GM21619 (cell line): ENCODE results near the gene BMP8A.
"Not testable (repeated sequence)": the region's sequence is repeated elsewhere in the genome, so short reads cannot be mapped to it uniquely, and the experiment has no call there.

Experiments used
- ATAC-seq: cut with Tn5 transposase; IDR thresholded peaks from one replicate; pipeline ENCODE4 v1.9.1; 2021; ENCODE audit not compliant: unreplicated experiment

BMP8A gene

DNA sequence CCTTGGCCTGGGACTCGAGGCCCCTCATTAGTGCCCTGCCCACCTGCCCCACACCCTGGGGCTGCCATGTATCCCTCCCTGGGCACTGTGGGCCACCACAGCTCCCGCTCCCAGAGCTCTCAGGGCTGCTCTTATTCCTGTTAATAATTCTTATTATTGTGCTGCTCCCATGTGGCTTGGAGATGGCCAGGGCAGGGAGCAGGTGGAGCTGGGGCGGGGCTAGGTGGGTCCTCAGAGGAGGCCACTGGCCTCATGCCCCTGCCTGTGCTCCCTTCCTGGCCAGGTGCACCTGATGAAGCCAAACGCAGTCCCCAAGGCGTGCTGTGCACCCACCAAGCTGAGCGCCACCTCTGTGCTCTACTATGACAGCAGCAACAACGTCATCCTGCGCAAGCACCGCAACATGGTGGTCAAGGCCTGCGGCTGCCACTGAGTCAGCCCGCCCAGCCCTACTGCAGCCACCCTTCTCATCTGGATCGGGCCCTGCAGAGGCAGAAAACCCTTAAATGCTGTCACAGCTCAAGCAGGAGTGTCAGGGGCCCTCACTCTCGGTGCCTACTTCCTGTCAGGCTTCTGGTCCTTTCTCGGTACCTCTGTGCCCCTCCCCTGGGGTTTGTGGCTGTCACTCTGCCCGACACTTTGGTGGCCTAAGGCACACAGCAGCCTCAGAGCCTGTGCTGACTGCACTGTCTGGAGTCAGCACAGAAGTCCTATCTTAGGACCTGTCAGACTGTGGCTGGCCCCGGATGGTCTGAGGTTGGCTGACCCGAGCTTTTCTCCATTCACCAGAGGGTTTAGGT is 34.1 kb downstream of the BMP8A start:
- peak; percentile 93 for ATAC-seq

DNA sequence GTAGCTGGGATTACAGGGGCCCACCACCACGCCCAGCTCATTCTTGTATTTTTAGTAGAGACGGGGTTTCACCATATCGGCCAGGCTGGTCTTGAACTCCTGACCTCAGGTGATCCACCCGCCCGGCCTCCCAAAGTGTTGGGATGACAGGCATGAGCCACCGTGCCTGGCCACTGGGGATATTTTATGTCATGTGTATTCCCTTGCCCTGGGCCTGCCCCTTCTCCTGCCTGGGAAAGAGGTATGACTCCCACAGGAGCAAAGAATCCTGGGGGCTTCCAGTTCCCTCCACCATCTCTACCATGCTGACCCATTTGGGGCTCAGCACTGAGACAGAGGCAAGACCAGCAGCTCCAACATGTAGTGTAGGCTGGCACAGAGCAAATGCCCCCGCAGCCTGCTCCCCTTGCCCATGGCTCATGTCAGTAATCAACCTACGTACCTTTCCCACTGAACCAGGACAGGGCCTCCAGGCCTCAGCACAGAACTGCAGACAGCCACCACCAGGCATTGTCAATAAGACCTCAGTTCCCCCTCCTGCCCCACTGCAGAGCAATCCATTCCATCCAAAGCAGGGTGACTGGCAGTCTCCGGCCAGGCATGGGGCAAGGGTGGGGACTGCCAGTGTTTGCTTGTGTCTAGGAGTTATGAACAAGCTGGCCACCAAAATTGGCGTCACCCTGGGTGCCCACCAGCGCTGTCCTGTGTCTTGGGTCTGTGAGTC is 35.2 kb downstream of the BMP8A start:
- no peak for ATAC-seq

DNA sequence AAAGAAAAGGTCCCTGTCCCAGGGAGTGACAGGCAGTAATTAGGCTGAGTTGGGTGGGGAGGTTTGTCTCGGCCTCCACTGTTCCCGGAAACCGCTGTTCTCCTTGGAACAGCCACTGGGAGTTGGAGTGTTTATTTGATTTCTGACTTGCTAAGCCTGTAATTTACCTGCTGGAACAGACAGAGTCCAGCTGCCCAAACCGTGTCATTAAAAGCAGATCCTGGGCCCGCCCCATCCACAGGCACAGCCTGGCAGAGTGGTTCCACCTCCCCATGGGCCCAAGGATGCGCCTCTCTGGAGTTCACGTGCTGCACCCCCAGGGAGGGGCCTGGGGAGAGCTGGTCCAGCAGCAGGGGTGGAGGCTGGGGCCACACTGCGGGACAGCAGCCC is 35.7 kb downstream of the BMP8A start:
- ATAC-seq, result not testable (repeated sequence)

DNA sequence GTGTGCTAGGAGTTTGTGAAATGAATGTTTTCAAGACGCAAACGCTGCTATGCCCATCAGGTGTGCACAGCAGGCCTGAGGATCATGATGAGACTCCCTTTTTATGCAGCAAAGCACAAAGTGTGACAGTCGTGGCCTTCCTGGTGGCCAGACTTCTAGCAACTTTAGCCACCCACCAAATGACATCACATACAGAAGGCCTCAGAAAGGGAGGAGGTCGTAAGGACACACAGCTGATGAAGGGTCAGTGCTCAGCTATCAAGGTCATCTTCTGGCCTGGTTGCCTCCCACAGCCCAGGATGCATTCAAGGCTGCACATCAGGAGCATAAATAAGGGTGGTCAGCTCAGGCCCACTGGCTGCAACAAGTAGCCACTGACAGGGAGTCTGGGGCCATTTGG is 36.6 kb downstream of the BMP8A start:
- no peak for ATAC-seq

DNA sequence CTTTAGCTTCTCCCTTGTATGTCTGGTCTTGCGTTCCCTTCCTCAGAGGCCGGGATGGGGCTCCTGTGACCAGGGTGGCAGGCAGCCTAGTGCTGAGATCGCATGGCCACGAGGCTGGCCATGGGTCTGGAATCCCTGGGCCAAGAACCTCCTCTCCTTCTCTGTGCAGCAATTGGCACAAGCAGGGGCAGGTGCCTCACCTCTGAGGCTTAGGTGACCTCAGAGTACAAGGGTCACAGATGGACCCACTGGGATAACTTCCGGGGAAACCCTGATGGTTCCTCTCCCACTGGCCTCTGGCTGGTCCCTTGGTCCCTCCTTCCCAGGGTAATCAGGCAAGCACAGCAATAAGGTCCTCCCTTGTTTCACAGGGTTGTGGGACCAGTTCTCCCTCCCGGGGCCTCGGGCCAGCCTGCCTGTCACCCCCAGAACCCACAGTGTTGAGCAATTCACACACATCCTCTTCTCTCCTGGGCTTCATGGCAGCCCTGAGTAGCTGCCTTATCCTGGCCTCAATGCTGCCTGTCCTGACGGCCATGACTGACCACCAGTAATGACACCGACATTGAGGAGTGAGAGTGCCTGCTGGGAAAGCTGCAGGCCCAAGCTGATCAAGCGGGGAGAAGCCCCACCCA is 38.6 kb downstream of the BMP8A start:
- no peak for ATAC-seq

DNA sequence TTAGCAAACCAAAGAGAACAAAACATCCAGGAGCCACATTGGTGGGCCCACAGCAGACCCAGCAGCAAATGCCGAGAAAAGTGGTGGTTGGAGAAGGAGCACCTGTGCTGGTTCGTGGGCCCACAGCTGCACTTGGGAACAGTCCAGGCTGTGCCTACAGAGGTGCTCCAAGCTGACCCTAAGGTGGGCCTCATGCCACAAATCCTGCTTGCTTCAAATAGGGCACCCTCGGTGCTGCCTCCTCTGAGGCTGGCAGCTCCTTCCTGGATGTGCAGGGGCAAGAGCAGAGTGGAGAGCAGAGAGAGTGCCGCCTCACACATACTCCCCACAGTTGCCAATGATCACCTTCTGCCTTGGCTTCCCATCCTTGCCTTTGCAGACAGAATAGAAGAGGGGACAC is 40.1 kb downstream of the BMP8A start:
- ATAC-seq, result no peak

DNA sequence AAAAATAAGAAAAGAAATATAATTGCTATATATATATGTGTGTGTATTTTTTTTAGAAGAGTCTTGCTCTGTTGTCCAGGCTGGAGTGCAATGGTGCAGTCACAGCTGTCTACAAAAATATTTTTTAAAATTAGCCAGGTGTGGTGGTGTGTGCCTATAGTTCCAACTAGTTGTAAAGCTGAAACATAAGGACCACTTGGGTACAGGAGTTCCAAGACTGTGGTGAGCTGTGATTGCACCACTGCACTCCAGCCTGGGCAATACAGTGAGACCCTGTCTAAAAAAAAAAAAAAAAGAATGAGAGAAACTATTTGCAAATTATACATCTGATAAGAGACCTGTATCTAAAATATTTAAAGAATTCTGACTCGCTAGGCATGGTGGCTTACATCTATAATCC is 42.0 kb downstream of the BMP8A start:
- no peak for ATAC-seq

DNA sequence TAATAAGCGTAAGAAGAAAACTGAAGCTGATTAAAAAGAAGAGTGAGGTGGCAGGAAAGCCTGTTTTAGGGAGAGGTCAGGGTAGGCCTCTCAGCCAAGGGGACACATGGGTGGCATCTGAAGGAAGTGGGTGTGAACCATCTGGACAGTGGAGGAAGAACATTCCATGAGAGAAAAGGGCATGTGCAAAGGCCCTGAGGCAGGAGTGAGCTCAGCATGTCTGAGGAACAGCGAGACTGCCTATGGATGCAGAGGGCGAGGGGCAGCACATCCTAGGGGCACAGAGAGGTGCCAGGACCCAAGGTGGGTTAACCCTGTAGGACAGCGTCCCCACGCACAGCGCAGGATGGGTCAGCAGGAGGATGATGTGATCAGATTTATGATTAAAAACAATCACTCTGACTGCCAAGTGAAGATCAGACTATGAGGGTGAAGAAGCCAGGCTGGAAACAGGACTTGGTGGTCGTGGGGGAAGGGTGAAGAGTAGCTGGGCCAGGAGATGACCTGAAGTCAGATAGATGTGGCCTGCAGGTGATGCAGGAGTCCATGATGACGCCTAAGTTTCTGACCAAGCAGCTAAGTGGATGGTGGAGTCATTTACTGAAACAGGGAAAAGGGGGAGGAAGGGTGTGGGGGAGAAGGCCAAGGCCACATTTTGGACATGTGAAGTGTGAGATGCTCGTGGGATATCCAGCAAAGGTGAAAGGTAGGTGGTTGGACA is 47.3 kb downstream of the BMP8A start:
- no peak for ATAC-seq

DNA sequence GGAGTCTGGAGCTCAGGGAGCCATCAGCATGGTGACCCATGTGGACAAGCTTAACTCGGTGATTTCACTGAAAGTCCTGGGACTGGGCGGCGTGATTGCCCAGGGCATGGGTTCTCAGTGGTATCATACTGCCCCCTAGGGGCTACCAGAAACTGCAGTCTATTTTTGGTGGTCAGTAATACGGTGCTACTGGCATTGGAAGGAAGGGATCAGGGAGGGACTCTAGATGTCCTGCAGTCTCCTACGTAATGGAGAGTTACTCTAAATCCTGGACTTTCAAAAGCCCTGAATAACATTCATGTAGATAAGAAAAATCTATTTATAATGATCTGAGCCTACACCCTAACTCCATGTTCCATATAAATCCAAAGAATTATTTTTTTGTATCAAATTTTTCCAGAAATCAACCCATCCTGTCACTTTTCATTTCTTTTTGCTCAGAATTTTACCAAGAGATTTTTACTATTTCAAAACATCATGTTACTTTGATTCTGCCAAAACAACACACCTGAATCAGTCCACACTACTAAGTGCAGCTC is 47.9 kb downstream of the BMP8A start:
- ATAC-seq, result no peak

DNA sequence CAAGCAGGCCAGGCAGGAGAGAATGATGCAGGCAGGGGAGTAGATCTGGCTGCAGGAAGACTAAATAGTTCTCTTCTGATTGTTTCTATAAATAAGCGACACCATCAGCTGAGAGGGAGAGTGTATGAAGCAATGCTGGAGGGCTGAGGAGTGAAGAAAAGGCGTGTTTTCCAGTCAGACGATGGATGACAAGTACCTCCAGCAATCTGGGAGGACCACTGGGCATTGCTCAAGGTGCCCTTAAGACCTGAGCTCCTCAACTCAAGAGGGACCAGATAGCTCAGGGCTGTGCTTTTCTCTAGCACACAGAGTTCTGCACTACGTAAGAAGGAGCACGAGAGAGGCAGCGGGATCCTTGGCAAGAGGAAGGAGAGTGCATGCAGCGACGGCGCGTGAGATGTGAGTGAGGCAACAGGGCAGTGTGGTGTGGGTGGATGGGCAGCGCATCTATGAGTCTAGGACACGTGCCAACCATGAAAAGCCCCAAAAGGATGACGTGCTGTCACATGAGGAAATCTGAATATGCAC is 49.1 kb downstream of the BMP8A start:
- ATAC-seq, result no peak

DNA sequence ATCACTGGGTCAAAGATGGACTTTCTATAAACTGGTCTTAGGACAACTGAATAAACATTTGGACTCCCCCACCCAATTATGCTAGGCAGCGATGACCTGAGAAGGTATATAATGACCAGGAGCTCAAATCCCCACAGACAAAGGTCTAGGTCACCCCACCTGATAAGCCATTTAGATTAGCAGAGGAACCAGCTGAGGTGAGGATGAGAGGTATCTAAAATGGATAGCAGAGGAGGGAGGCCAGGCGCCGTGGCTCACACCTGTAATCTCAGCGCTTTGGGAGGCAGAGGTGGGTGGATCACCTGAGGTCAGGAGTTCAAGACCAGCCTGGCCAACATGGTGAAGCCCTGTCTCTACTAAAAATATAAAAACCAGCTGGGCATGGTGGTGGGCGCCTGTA is 51.5 kb downstream of the BMP8A start:
- ATAC-seq, result no peak

DNA sequence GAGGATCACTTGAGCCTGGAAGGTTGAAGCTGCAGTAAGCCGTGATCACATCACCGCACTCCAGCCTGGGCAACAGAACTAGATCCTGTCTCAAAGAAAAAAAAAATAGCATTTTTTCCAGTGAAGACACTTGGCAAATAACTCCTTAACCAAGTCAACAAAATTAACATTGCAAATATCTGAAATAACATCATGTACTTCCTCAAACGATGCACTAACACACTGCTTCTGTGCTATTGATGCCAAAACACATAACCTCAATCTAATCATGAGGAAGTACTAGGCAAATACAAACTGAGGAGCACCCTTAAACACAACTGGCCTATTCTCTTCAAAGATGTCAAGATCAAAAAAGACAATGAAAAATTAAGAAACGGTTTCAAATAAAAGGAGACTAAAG is 52.9 kb downstream of the BMP8A start:
- no peak for ATAC-seq

DNA sequence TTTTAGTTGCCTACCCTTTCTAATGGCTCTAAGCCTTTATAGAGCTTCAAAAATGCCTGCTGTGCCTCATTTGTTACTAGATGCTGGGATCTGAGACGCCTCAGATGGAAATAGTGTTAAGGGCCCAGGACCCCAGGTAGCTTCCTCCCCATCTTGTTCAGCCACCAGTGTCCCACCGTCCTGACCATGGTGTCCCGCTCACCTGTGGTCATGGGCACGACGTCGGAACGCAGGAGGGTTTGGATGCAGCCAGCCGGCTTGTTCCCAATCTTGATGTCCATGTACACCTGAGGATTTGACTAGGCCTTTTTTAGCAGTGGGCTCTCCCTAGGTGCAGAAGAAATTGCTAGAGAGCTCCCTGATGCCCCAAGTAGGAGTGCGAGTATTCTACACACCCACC is 54.1 kb downstream of the BMP8A start:
- no peak for ATAC-seq

DNA sequence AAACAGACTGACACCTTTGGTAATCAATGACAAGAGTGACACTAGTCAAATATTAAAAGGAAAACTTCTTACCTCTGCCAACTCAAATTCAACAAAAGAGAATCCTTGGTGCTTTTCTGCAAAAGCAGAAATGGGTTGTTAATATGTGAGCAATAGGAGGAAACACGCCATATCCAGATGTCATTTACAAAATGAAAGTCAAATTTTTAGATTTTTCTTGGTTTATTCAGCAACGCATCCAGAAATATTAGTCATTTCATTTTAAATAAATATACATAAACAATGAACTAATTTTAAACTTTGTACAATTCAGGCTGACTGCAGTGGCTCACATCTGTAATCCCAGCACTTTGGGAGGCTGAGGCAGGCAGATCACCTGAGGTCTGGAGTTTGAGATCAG is 62.8 kb downstream of the BMP8A start:
- no peak for ATAC-seq

DNA sequence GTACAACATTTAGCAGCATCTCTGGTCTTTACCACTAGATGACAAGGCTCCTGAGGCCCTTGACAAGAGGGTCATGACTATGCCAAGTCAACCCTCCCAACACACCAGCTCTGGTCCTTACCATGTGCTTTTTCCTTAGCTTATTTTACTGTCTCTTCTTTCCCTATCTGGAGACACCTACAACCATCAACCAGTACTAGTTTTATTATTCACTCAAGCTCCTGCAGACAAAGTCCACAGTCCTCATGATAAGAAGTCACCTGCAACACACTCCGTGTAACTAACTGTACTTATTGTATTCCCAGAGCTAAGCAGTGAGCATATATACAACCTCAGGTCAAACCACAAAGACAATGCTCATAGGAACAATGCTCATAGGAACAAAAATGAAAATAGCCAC is 69.8 kb downstream of the BMP8A start:
- no peak for ATAC-seq

DNA sequence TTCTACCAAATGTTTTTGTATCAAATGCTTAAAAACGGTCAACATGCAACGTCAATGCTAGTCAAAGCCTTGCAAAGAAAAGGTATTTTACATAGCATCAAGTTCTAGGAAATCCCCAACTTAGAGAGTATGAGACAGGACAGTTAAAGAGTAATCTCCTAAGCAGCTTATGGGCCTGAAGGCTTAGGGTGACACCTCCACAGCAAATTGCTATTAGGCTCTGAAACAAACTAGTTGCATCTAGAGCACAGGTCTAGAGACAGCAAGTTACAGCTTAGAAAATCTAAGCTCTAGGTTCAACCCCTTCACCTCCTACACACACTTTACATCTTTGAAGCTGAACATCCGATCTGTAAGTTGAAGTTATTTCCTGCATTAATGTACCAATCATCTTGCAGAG is 71.5 kb downstream of the BMP8A start:
- ATAC-seq, result no peak

DNA sequence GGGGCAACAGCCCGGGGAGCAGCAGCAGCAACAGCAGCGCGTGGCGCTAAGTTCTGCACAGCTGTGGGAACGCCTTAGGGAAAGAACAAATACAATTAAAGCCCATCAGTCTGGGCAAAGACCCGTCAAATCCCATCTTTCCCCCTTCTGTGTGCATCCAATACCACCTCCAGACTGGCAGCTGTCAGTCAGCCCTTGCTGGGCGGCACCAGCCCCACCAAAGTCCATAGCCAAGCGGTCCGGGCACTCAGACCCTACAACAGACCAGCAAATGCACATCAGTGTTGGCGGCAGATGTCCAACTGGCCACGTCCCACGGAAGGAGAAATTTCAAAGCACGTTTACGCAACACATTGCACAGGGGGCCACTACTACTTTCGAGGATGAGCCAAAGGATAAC is 72.2 kb downstream of the BMP8A start:
- no peak for ATAC-seq

DNA sequence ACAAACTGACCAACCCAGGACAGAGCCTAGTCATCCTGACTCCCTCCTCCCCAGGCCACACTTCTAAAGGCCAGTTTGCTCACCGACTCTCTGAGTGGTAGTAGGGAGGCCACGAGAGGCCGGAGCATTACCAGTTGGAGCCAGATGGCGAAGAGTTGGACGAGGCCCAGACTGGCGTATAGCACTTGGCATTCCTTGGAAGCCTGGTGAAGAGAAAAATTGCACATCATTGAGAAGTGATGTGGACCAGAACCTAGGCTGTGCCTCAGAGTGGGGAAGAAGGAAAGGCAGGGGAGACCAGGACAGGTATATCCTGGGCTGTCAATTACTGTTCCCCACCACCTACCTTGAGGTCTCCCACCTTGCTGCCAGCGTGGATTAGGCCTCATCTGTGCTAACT is 72.9 kb downstream of the BMP8A start:
- no peak for ATAC-seq

DNA sequence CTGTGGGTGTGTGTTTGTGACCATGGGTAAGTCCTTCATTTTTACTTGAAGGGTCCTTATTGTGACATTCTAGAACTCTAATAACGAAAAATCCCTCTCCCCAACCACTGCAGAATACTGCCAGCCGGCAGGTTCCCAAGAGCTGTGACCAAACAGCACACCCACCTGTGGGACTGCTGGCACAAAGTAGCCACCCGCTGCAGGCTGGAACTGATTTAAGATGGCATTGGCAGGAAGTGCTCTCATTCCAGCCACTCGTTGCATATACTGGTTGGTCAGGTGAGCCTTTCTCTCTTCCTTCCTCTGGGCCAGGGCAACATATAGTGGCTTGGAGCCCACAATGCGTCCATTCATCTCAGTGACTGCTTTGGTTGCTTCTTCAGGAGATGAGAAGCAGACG is 73.5 kb downstream of the BMP8A start:
- no peak for ATAC-seq

DNA sequence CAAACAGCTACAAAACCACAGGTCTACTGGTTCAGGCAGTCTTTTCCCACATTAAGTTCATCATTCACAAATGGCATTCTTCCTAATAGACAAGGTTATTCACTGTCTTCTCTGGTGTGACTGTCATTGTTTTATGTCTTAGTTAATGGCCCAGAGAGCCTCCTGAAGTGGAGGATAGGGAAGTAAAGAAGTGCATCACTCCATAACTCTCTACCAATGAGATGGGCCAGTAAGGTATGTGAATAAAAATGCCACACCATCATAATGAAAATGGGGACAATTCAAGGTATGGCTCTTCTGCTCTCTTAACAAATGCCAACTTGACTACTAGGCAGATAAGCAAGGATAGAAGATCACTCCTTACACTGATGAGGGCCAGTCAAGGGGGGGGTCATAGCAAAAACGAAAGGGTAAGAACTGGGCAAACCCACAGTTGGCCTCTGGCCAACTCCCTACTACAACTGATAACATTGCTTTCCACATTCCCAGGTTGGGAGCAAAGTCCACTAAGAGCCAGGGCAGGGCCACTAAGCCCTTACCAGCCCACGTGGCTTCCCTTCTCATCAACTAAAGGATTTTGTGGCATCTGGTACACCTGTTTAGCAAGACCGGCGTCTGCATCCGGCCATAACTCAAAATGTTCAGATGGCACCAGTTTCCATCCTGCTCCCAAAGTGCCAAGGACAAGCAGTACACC is 75.2 kb downstream of the BMP8A start:
- ATAC-seq, result no peak
